GM19395 (cell line): ENCODE measurements around the gene MPIG6B.

Experiments
- ATAC-seq: cut with Tn5 transposase; IDR thresholded peaks from one replicate; pipeline ENCODE4 v1.9.1; 2021; ENCODE audit warnings: mild to moderate bottlenecking, moderate library complexity; ENCODE audit not compliant: unreplicated experiment

The MPIG6B gene

DNA sequence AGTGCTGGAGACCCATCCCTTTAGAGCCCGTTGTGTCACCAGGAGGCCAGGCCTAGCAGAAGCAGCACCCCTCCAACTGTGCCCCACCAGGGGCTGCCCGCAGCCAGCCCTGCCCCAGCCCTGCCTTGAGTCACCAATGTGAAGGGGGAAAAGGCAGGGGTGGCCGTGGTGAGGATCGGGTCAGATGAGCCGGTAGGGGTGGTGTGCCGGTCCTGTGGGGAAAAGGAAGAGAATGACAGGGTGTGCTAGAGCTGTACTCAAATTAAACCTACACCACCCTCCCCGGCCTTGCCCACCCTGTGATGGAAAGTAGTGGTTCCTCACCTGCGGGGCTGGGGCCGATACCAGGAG lies 42.4 kb downstream of the MPIG6B start:
- ATAC-seq, result no peak

DNA sequence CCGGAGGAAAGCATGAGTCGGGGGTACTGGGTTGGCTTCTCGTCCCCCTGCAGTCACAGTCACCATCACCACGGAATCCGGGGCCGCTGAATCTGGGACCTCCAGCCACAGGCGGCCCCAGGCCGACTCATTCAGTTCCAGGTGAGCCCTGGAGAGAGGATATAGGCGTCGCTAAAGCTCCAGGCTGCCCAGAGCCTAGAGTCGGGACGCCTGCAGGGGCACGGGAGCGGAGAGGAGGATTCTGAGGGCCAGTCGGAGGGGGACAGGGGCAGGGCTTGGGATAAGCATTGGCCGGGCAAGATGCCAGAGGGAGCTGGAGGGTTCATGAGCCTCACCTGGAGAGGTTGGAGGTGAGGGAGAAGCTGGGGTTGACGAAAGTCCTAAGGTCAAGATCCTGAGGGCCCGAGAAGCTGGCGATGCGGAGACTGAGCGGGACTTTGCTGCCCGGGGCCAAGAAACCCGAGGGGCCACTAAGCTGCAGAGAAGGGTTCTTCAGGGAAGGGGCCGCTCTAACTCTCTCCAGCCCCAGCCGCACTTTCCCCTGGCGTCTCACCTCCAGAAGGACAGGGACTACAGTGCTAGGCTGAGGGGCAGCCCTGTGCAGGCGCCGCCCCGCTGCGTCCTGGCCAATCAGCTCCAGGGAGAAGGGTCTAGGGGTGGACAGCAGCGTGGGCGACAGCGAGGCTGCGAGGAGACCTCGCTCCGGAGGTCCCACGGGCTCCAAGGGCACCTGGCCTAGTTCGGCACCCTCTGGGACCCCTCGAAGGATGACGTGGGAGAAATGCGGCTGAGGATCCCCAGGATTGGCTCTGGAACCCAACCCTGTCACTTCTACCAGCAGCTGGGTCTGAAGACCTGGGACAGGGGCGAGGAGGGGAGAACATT lies 43.0 kb downstream of the MPIG6B start:
- ATAC-seq, result no peak

DNA sequence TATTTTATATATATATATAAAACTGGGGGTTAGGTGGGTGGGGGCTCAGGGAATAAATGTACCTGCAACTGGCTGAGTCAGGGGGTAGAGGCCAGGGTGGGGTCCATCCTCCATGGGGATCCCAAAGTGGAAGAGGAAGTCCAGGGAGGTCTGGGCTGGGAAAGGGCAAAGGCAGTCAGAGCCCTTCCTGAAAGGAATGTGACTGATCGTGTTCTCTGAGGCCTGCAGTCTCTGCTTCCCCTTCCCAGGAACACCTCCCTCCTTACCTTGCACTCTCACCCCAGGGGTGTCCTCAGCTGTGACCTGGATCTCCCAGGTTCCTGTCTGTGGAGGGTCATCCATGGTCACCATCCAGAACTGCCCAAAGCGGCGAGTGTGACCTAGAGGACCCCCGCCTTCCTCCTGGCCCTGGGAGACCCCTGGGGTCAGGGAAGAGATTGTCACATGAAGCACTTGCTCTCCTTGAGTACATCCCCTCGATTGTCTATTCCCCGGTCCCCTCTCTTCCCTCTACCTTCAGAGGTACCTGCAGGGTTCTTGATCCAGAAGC lies 44.0 kb downstream of the MPIG6B start:
- ATAC-seq, result no peak

DNA sequence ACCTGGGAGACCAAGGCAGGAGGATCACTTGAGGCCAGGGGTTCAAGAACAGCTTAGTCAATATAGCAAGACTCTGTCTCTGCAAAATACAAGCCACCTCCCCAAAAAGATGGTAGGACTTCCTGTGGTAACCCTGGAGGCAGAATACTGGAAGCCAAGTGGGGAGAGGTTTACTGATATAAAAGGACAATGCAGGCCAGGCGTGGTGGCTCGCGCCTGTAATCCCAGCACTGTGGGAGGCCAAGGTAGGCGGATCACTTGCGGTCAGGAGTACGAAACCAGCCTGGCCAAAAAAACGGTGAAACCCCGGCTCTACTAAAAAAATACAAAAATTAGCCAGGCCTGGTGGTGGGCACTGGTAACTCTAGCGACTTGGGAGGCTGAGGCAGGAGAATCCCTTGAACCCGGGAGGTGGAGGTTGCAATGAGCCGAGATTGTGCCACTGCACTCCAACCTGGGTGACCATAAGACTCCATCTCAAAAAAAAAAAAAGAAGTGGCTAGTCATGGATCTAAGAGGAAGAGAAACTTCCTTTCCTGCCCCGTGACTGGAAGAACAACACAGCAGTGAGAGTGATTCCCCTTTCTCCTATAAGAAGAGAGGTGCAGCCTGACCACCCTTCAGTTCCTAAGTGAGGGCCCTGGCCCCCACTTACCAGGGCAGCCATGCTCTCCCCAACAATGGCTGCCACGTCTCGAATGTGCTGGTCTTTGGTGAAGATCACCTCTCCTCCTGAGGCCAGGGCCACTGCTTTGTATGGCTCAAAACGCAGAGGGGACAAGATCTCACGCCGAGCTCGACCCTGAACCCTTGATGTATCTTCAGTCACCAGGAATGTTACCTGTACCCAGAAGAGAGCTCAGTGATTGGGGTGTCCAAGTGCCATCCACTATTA lies 45.4 kb downstream of the MPIG6B start:
- ATAC-seq, result no peak

DNA sequence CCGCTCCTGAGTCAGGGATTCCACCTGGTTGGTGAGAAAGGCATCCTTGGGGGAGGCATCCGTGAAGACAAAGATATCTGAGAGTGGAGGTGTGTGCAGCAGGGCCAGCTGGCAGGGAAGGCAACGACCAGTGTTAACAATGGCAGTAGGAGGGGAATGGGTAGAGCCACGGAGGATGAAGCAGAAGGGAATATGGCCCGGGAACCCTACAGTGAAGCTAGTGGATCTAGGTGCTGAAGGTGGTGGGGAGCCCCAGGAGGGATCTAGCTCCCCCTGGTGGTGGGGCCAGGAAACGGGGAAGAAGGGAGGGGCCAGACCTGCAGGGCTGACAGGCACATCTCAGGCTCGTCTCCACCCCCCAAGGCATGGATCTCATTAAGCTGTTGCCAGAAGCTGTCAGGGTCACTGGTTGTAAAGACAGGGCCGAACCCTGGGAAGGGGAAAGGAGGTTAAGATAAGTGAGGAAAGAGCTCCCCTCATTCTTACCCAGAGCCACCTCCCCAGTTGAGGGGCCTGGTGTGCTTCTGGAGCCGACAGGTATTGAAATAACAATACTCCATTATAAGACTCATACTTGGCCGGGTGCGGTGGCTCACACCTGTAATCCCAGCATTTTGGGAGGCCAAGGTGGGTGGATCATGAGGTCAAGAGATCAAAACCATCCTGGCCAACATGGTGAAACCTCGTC lies 46.7 kb downstream of the MPIG6B start:
- ATAC-seq, result no peak

DNA sequence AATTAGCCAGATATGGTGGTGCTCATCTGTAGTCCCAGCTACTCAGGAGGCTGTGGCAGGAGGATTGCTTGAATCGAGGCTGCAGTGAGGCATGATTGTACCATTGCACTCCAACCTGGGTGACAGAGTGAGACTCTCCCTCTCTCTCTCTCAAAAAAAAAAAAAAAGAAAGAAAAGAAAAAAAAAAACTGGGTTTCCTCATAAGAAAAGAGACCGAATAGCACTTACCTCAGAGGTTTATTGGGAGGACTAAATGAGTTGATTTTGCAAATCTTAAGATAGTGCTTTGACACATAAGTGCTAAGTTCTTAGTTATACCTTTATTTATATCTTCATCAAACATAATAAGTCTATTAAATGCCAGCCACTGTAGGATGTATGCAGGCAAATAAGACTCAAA lies 47.7 kb downstream of the MPIG6B start:
- no peak for ATAC-seq

DNA sequence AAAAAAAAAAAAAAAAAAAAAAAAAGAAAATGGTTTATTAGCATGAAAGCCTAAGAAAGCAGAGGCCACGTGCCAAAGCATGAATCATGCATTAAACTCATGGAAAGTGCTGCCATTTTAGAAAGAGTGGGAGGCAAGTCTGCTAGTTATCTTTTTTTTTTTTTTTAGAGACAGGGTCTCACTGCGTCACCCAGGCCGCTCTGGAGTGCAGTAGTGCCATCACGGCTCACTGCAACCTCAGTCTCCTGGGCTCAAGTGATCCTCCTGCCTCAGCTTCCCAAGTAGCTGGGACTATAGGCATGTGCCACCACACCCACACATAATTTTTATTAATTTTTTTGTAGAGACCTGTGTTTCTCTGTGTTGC lies 48.8 kb downstream of the MPIG6B start:
- no peak for ATAC-seq

DNA sequence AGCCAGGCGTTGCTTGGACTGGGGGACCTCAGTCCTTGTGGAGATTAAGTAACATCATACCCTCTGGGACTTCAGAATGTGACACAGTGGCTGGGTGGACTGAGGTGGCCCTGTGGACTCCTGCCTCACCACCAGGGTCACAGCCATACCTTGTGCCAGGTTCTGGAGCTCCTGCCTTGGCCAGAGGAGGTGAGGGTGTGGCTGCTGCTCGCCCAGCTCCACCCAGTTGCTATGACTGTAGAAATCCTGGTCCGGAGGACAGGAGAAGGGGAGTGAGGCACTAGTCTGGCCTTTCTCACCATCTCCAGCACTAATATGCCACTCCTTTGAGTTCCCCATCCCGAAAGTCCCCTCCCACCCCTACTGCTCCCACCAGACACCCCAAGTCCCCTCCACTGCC lies 52.0 kb downstream of the MPIG6B start:
- ATAC-seq, result no peak

DNA sequence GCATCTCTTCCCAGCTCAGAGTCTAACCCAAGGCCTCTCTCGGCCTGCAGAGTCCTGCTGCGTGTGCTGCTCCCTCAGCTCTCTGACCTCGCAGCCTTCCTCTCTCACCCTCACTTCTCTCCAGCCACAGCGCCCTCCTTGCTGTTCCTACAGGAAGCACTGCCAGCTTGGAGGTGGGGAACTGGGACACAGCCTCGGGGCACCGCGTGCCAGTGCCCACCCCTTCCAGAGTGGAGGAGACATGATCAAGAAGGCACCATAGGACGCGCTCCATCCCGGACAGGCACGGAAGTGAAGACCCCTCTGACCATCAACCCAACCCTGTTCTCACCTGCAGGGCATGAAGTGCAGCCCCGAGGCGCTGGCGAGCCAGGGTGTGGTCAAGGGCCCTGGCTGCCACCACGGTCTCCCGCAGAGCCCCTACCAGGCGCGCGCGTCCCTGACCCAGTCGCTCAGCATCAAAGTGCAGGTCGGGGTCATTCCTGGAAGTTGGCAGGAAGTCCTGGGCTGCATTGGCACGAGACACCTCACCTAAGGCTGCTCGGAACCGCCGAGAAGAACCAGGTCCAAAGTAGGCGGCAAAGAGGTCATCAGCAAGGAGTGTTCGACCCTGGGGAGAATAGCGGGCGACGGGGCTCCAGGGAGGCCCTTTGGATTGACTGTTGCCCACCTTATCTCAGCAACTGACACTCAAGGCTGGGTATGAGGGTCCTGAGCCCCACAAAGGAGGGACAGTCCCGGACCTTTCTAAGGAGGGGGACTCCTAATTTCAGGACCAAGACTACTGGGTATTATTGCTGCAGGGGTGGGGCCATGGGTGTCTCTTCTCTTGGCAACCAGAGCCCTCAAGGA lies 52.7 kb downstream of the MPIG6B start:
- no peak for ATAC-seq
